ENCODE measurements around the gene HIVEP2. TPM values are rescaled to one million over a fixed set of nuclear protein-coding genes. Genes with fewer than 3 reads are reported as not detected.

The HIVEP2 gene
- total RNA-seq, 4 donors from 2014 or later = 17.5 to 21.8 (median 20.6) TPM

DNA sequence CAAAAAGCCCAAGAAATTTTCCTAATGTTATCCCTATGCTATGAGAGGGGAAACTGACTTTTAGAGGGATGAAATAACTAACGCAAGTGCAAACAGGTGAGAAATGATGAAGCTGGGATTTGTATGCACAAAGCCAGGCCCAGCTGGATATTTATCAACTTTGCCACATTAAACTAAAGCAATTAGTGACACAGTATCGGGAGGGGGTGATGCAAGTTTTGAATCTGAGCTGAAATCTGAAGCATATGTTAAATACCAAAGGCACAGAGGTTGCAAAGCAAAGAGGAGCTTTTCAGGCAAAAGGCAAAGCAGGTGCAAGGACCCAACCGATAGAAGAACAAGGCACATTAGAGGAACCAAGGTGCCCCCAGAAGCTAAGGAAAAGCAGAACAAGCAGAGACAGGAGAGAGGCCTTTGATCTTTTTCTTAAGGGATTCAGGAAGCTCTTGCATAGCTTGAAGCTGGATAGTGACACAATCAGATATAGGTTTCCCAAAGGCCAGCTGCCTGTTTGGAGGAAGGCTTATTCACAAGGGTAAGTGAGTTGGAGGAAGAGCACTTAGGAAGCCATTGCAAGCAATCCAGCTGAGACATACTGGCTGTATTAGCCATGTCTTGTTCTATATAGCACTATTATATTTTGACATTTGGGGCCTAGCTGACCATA lies 207.5 kb downstream of the HIVEP2 start:
- TF ChIP-seq, protein P1, sequence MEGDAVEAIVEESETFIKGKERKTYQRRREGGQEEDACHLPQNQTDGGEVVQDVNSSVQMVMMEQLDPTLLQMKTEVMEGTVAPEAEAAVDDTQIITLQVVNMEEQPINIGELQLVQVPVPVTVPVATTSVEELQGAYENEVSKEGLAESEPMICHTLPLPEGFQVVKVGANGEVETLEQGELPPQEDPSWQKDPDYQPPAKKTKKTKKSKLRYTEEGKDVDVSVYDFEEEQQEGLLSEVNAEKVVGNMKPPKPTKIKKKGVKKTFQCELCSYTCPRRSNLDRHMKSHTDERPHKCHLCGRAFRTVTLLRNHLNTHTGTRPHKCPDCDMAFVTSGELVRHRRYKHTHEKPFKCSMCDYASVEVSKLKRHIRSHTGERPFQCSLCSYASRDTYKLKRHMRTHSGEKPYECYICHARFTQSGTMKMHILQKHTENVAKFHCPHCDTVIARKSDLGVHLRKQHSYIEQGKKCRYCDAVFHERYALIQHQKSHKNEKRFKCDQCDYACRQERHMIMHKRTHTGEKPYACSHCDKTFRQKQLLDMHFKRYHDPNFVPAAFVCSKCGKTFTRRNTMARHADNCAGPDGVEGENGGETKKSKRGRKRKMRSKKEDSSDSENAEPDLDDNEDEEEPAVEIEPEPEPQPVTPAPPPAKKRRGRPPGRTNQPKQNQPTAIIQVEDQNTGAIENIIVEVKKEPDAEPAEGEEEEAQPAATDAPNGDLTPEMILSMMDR (IDR thresholded peaks at IDR 0.05; ENCODE audit: low read depth) = no peak

DNA sequence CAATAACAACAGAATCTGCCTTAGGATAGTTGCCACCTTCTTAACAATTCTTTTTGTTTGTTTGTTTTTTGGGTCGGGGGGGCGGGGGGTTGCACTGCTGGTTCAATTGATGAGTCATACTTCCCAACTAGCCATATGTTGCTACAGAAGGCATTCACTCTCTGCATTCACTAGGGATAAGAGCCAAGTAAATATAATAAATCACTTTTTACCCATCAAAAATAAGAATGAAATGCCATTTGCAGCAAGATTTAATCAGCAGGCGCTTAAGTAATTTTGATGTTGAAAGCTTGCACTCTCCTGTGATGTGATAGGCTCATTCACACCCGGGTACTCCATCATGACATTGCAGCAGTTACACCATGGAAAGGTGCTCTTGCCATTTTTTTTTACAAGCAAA lies 209.8 kb downstream of the HIVEP2 start:
- TF ChIP-seq, protein P1 (IDR thresholded peaks at IDR 0.05; ENCODE audit: low read depth) = no peak

DNA sequence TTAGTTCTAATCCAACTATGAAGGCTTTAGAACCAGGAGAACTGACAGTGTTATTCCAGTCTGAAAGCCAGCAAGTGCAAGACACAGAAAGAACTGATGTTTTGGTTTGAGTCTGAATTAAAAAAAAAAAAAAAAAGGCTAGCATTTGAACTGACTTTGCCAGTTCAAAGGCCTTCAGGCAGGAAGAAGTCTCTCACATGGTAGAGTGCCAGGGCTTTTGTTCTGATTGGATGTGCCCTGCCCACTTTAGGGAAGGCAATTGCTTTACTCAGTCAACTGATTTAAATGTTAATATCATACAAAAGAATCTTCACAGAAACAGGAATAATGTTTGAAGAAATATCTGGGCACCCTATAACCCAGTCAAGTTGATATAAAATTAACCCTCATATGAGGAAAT lies 212.2 kb downstream of the HIVEP2 start:
- TF ChIP-seq, protein P1 (IDR thresholded peaks at IDR 0.05; ENCODE audit: low read depth) = no peak

GRCh38 chr6:142731611-142732010 lies 213.4 kb downstream of the HIVEP2 start:
- TF ChIP-seq, protein P1 (IDR thresholded peaks at IDR 0.05; ENCODE audit: low read depth) = no peak

DNA sequence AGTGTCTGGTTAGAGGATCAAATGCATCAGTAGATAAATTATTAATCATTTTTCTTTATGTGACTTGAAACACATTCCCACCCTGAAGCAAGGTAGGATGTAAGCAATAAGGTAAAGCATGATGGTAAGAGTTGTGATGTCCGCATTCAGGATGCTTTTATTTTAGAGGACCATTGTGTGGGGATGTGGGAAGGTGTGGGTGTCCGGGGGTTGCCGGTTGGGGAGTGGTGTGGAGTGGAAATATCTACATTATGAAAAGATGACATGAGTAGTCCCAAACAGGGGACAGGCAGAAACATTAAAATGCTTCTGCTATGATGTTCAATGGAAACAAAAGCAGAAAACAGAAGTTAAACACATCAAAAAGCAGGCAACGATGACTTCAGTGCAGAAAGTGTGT lies 215.4 kb downstream of the HIVEP2 start:
- TF ChIP-seq, protein P1 (IDR thresholded peaks at IDR 0.05; ENCODE audit: low read depth) = no peak

DNA sequence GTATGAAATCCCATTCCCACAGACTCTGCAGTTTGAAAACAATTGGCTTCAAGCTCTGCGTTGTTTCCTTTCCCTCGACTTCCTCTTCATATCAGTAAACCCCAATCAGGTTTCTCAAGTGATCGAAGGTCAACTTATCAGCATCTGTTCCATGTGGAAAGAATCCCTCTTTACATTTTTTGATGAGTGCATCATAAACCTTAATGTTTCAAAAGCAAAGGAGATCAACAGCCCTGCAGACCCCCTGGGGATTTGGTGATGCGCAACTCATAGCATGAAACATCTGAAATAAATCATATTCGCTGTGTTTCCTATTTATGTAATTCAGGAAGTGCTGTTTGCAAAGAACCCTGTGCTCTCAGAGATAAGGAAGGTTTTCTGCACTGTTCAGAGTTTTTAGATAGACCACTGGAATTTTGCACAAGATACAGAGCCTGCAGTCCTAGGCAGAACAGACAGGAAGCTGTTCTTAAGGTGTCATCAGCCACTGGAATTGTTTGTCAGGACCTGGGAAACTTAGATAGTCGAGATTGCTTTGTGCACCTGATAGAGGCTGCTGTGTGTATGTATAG lies 216.0 kb downstream of the HIVEP2 start:
- TF ChIP-seq, protein P1 (IDR thresholded peaks at IDR 0.05; ENCODE audit: low read depth) = no peak

GRCh38 chr6:142728364-142728763 lies 216.6 kb downstream of the HIVEP2 start:
- TF ChIP-seq, protein P1 (IDR thresholded peaks at IDR 0.05; ENCODE audit: low read depth) = no peak
